ENCODE measurements around the gene NNMT. TPM values are rescaled to one million over a fixed set of nuclear protein-coding genes. Genes with fewer than 3 reads are reported as not detected.
A peak's percentile ranks its signal among the peaks of the same experiment; 100 is the strongest.

Gene NNMT
- total RNA-seq, 4 donors from 2014 or later, result 712 to 1,460 (median 1,382) TPM

DNA sequence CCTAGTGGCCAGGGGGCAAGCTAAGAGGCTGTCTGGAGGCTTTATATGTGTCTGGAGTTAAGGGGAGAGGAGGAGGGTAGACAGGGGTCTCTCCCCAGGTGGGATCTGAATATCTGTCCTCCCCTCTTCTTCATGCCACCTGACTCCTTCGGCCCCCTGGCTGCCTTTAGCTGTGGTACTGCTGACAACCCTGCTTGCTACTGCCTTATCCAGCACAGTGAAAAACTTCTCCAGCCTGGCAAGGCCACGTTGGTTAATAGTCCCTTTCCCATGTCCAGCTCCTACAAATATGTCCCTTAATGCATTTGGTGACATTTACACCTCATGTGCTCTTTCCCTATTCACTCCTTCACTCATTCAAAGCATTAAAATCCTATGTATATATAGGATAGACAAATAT is 42.4 kb upstream of the NNMT start:
- no peak for DNase-seq (ENCODE audit: low spot score)
- TF ChIP-seq, protein P1, sequence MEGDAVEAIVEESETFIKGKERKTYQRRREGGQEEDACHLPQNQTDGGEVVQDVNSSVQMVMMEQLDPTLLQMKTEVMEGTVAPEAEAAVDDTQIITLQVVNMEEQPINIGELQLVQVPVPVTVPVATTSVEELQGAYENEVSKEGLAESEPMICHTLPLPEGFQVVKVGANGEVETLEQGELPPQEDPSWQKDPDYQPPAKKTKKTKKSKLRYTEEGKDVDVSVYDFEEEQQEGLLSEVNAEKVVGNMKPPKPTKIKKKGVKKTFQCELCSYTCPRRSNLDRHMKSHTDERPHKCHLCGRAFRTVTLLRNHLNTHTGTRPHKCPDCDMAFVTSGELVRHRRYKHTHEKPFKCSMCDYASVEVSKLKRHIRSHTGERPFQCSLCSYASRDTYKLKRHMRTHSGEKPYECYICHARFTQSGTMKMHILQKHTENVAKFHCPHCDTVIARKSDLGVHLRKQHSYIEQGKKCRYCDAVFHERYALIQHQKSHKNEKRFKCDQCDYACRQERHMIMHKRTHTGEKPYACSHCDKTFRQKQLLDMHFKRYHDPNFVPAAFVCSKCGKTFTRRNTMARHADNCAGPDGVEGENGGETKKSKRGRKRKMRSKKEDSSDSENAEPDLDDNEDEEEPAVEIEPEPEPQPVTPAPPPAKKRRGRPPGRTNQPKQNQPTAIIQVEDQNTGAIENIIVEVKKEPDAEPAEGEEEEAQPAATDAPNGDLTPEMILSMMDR (IDR thresholded peaks at IDR 0.05), result no peak
- no peak for ATAC-seq (ENCODE audit: low FRiP score)

DNA sequence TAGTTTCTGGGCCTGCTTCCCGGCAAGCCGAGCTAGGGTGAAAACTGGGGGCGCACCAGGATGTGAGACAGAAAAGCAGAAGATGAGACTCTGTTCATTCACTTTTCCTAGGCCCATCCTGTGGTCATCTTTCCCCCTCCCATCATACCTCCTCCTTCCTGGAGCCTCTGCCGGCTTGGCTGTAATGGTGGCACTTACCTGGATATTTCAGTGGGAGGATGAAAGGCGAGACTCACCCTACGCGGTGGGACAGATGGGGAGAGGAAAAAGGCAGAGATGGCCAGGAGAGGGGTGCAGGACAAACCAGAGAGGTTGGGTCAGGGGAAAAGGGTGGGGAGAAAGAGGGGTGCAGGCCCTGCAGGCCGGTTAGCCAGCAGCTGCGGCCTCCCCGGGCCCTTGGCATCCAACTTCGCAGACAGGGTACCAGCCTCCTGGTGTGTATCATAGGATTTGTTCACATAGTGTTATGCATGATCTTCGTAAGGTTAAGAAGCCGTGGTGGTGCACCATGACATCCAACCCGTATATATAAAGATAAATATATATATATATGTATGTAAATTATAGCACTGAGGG is 41.5 kb upstream of the NNMT start:
- TF ChIP-seq, protein P1 (IDR thresholded peaks at IDR 0.05), result no peak
- DNase-seq (ENCODE audit: low spot score) (no peak), ATAC-seq (ENCODE audit: low FRiP score) (no peak)

DNA sequence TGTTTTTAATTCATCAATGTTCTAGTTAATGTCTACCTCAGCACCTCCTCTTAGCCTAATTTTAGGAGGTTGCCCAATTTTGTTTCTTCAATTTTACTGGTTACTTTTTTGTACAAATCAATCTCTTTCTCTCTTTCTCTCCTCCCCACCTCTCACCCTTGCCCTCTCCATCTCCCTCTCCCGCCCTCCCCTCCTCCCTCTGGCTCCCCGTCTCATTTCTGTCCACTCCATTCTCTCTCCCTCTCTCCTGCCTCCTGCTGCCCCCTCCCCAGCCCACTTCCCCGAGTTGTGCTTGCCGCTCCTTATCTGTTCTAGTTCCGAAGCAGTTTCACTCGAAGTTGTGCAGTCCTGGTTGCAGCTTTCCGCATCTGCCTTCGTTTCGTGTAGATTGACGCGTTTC is 40.9 kb upstream of the NNMT start:
- DNase-seq (ENCODE audit: low spot score), result no peak
- ATAC-seq (ENCODE audit: low FRiP score), result no peak
- TF ChIP-seq, protein P1 (IDR thresholded peaks at IDR 0.05), result no peak

DNA sequence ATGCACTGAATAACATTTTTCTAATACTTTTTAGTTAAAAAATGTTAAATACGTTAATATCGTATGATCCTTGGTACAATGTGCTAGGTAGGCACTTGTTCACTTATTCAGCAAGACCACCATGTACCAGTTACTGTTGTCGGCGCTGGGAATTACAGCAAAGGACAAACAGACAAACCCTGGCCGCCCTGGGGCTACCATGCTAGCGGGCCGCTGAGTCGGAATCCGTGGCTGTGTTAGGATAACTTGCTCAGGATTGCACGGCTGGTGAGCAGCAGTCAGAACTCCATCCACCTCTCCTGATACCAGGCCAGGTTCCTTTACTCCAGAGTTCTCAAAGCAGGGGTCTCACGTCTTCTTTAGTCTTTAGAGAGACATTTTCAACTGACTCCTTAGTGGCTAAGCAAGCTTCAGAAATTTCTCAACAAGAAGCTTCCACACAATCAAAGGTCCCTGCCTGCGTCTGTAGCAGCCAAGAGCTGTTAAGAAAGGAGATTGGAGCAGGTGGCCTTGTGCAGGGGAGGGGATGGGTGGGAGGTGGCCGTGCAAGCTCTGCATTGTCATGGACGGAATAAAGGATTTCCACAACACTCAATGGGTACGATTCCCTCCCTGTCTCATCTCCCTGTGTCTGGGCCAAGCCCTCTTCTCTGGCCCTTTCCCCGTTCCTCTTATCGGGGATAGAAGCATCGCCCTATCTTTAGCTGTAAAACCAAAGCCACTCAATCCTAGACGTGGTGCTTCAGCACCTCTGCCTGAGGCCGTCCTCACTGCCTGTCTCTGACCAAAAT is 39.8 kb upstream of the NNMT start:
- ATAC-seq (ENCODE audit: low FRiP score), result no peak
- TF ChIP-seq, protein P1 (IDR thresholded peaks at IDR 0.05), result no peak
- no peak for DNase-seq (ENCODE audit: low spot score)

DNA sequence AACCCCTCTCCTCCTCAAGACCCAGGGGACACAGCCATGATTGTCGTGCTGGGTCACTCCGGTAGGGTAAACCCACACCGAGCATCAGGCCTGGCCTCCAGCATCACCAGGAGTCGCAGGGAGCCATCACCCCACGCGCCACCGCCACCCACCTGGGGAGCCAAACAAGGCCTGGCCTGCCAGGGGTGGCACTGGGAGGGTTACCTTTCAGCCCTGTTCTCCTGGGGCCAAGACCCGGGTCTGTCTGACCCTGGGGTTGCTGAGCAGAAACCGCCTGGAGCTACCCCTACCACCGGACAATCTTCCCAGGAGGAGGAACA is 39.3 kb upstream of the NNMT start:
- TF ChIP-seq, protein P1 (IDR thresholded peaks at IDR 0.05), result no peak
- DNase-seq (ENCODE audit: low spot score) (no peak), ATAC-seq (ENCODE audit: low FRiP score) (no peak)

DNA sequence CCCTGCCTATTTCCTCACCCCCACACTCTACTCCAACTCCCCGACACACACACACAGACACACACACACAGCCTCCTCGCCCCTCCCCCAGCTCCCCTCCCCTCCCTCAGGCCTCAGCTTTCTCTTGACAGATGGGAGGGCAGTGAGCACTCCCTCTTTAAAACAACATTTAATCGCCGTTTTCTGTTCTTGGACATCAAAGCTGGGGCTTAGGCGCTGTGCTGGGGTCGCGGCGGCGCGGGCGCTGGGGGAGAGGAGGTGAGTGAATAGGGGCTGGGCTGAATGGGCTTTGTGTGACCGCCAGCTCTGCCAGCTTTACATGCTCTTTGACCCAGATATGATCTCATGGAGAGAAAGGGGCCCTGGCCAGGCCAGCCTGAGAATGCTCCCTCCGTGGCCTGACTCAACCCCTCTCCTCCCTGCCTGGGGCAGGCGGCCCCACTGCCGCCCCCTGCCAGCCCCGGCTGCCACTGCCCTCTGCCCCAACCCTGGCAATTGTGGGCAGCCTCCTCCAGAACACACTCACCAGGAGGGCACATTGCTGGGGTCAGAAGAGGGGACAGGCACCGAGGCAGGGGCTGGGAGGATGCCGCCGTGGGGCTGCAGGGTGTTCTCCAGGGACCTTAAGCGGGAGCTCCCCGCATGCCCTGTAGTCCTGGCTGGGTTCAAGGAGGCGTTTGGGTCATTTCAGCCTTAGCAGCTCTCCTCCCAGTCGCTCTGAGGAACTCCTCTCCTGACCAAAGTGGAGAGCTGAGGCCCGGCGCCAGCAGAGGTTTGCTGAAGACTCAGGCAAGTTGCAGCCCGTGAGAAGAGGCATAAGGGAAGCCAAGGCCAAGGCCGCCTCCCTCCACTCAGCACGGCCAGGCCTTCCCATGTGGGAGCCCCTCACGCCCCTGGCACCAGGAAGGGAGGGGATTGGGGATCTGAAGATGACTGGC is 38.3 kb upstream of the NNMT start:
- TF ChIP-seq, protein P1 (IDR thresholded peaks at IDR 0.05), result no peak
- peak; percentile 66 for ATAC-seq (ENCODE audit: low FRiP score)
- DNase-seq (ENCODE audit: low spot score), result no peak
